DOHH2 (cell line): ENCODE results near the gene USP2.

Source experiments
- H3F3A ChIP-seq: fragments of 200-600 bp; sonication (generic), shearing (Covaris generic); 2 replicates; pipeline ENCODE4 v1.6.0; 2016; ENCODE audit warnings: antibody characterized with exemption, mild to moderate bottlenecking; ENCODE audit not compliant: control insufficient read depth, insufficient read depth
- H3K27ac ChIP-seq: fragments of 200-600 bp; sonication (generic); 2 replicates; pipeline ENCODE4 v1.5.1; 2014; ENCODE audit warnings: low read depth, mild to moderate bottlenecking, low read length, moderate library complexity
- H3K27me3 ChIP-seq: fragments of 200-600 bp; sonication (generic); 2 replicates; pipeline ENCODE4 v1.6.1; 2014; ENCODE audit warnings: mild to moderate bottlenecking, low read length, mixed read lengths; ENCODE audit not compliant: control insufficient read depth
- H3K36me3 ChIP-seq: fragments of 200-600 bp; sonication (generic); 2 replicates; pipeline ENCODE4 v1.6.1; 2014; ENCODE audit warnings: mild to moderate bottlenecking, low read length, moderate library complexity, mixed read lengths; ENCODE audit not compliant: control insufficient read depth
- H3K4me1 ChIP-seq: fragments of 200-600 bp; sonication (generic); 2 replicates; pipeline ENCODE4 v1.6.1; 2014; ENCODE audit warnings: mild to moderate bottlenecking, low read length, mixed read lengths; ENCODE audit not compliant: control insufficient read depth
- H3K4me2 ChIP-seq: fragments of 200-600 bp; sonication (generic); 2 replicates; pipeline ENCODE4 v1.6.0; 2014; ENCODE audit warnings: mild to moderate bottlenecking, low read length, moderate library complexity
- H3K4me3 ChIP-seq: fragments of 200-600 bp; sonication (generic); 2 replicates; pipeline ENCODE4 v1.5.1; 2014; ENCODE audit warnings: mild to moderate bottlenecking, low read length, mixed read lengths
- H3K79me2 ChIP-seq: fragments of 200-600 bp; sonication (generic); 2 replicates; pipeline ENCODE4 v1.6.1; 2014; ENCODE audit warnings: mild to moderate bottlenecking, low read length, mixed read lengths; ENCODE audit not compliant: control insufficient read depth
- H3K9me2 ChIP-seq: fragments of 200-600 bp; sonication (generic); replicated peaks from 2 replicates; pipeline ENCODE4 v1.6.1; 2014; ENCODE audit warnings: mild to moderate bottlenecking, low read length, mixed read lengths; ENCODE audit not compliant: control insufficient read depth
- H3K9me3 ChIP-seq: fragments of 200-600 bp; sonication (generic); 2 replicates; pipeline ENCODE4 v1.6.1; 2014; ENCODE audit warnings: antibody characterized with exemption, low read length, mixed read lengths; ENCODE audit not compliant: control insufficient read depth, insufficient read depth
- H4K20me1 ChIP-seq: fragments of 200-600 bp; sonication (generic); 2 replicates; pipeline ENCODE4 v1.6.0; 2014; ENCODE audit warnings: low read depth, mild to moderate bottlenecking, antibody characterized with exemption, low read length, moderate library complexity; ENCODE audit not compliant: control insufficient read depth, insufficient read depth
- EZH2phosphoT487 ChIP-seq: fragments of 200-600 bp; sonication (generic); IDR thresholded peaks from 2 replicates; pipeline ENCODE4 v1.6.1; 2017; ENCODE audit warnings: borderline replicate concordance, mild to moderate bottlenecking, antibody characterized with exemption, low read length, moderate library complexity, mixed read lengths
- TF ChIP-seq, protein P1 (sequence below): fragments of 200-600 bp; sonication (generic); IDR thresholded peaks from one replicate; pipeline ENCODE4 v1.5.1; 2014; ENCODE audit warnings: antibody characterized with exemption, mild to moderate bottlenecking, low read depth, low read length; ENCODE audit not compliant: poor library complexity, severe bottlenecking

The USP2 gene

DNA sequence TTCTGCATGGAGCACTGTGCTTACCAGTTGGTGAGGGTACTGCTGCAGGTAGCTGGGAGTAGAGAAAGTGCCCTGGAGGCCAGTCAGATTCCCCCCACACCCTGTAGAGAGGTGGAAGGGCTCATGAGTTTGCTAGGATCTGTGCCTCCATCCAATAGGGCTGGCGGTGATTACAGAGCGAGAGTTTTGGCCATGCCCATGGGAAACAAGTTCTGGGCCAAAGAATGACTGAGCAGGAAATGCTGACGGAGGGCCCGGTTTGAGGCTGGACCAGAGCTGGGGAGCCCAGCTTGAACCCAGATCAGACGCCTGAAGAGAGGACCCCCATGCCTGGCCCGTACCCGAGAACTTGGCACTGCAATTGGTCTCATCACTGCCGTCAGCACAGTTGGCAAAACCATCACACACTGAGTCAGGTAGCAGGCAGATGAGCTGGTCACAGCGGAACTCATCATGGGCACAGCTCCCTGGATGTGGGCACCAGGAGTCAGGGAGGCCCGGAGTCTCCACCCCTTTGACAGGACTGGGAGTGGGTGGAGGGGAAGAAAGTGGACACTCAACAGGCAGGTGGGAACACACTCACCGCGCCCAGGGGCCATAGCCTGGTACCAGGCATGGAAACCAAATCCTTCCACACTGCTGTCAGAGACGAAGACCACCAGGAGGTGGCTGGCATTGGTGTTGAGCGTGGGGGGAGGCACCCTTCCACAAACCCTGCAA is 37.0 kb downstream of the USP2 start:
- H3K4me1 ChIP-seq, result peaks cover 11% of the 10 kb centered on the region
- H3K36me3 ChIP-seq, result no peaks in the 10 kb centered on the region
- no peak overlapping the region for H3K4me2 ChIP-seq
- H3F3A ChIP-seq, result no peaks in the 10 kb centered on the region
- peaks cover 42% of the 10 kb centered on the region for H3K27me3 ChIP-seq
- no peak overlapping the region for H3K27ac ChIP-seq
- TF ChIP-seq, protein P1, sequence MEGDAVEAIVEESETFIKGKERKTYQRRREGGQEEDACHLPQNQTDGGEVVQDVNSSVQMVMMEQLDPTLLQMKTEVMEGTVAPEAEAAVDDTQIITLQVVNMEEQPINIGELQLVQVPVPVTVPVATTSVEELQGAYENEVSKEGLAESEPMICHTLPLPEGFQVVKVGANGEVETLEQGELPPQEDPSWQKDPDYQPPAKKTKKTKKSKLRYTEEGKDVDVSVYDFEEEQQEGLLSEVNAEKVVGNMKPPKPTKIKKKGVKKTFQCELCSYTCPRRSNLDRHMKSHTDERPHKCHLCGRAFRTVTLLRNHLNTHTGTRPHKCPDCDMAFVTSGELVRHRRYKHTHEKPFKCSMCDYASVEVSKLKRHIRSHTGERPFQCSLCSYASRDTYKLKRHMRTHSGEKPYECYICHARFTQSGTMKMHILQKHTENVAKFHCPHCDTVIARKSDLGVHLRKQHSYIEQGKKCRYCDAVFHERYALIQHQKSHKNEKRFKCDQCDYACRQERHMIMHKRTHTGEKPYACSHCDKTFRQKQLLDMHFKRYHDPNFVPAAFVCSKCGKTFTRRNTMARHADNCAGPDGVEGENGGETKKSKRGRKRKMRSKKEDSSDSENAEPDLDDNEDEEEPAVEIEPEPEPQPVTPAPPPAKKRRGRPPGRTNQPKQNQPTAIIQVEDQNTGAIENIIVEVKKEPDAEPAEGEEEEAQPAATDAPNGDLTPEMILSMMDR, result no peak
- no peak for TF ChIP-seq EZH2phosphoT487
- no peaks in the 10 kb centered on the region for H3K9me2 ChIP-seq
- H3K79me2 ChIP-seq, result no peaks in the 10 kb centered on the region
- H4K20me1 ChIP-seq, result no peaks in the 10 kb centered on the region
- H3K4me3 ChIP-seq, result no peak overlapping the region
- H3K9me3 ChIP-seq, result no peaks in the 10 kb centered on the region

DNA sequence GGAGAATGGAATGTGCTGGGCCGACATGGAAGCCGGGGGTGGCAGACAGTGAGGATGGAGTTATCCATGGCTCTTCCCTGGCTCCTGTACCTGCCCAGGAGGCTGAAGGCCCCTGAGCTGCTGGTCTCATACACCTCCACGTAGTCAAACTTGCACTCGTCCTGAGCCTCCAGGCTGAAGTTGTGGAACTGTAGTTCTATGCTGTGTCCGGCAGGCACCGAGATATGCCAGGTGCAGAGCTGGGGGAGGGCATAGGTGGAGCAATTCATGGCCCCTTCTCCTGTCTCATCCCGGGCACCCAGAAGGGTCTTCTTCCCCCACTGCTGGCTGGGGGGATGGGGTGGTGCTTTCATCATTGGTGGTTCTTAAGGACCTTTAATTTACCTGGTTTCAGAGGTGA is 37.8 kb downstream of the USP2 start:
- Histone ChIP-seq H3K4me1 (peaks cover 11% of the 10 kb centered on the region), H3K4me2 (no peak overlapping the region), H3K9me2 (no peaks in the 10 kb centered on the region), H4K20me1 (0 out of 2 replicates have a peak, but pooled peaks cover 6% of the 10 kb centered on the region), H3K36me3 (peaks cover 5% of the 10 kb centered on the region; the same call in 1 of the 2 replicates), H3K4me3 (no peak overlapping the region), H3F3A (no peaks in the 10 kb centered on the region), H3K79me2 (no peaks in the 10 kb centered on the region), H3K27ac (no peak overlapping the region), H3K9me3 (no peaks in the 10 kb centered on the region), H3K27me3 (peaks cover 42% of the 10 kb centered on the region)
- no peak for TF ChIP-seq EZH2phosphoT487
- TF ChIP-seq, protein P1, result no peak

DNA sequence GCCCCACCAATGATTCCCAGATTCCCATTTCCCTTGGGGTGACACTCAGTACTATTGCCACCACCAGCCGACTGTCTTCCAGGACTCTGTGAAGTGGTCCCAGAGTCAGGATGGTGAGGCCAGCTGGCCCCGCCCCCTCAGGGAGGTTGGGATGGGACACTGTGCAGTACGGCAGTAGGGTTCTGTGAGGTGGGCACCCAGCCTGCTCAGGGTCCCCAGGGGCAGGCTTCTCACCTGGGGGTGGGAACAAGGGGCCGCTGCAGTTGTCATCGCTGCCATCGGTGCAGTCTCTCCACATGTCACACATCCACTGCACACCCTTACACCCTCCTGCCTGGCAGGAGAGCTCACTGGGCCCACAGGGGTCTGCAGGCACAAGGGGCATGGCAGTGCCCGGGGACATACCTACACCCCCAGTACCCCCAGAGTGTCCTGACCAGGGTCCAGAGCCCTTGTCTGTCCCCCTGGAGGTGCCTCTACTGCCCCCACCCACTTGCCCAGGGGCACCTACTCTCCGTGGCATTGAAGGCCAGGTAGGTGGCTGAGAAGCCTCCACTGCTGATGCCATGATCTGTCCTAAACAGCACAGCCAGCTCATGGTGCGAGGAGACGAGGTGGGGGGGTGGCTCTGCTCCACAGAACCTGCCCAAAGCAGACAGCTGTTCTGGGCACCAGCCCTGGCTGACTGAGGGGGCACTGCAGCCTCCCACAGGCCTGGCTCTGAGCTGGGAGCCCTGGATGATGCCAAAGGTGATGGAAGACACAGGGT is 38.9 kb downstream of the USP2 start:
- Histone ChIP-seq H3F3A (no peaks in the 10 kb centered on the region), H3K4me3 (no peak overlapping the region), H3K9me3 (no peaks in the 10 kb centered on the region), H3K4me1 (peaks cover 23% of the 10 kb centered on the region), H3K27ac (no peak overlapping the region), H3K9me2 (no peaks in the 10 kb centered on the region), H4K20me1 (0 out of 2 replicates have a peak, but pooled peaks cover 8% of the 10 kb centered on the region), H3K27me3 (peaks cover 40% of the 10 kb centered on the region), H3K79me2 (peaks cover 7% of the 10 kb centered on the region), H3K36me3 (peaks cover 5% of the 10 kb centered on the region; the same call in 1 of the 2 replicates), H3K4me2 (no peak overlapping the region)
- TF ChIP-seq EZH2phosphoT487, result no peak
- TF ChIP-seq, protein P1, result no peak
